HG02763 (cell line): ENCODE measurements around the gene CELF4.

ENCODE experiments used
- ATAC-seq: cut with Tn5 transposase; IDR thresholded peaks from one replicate; pipeline ENCODE4 v1.9.1; 2021; ENCODE audit warnings: mild to moderate bottlenecking, moderate library complexity; ENCODE audit not compliant: unreplicated experiment

Gene CELF4

DNA sequence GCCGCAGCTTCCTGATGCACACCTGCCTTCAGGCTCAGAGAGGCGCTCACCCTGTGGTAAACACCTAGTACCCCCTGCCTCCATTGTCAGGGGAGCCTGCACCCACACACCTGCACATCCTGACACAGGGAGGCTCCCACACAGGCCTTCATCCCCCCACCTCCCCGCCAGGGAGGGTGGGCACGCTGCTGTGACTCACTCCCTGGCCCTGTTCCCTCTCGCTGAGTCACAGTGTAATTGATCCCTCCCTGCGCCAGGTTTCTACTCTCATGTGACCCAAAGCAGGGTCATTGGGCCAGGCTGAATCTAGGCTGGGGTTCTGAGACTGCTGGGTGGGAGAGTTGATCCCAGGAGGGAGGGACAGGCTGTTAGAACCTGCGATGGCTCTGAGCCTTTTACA, 8.5 kb upstream of the CELF4 start:
- ATAC-seq = no peak

DNA sequence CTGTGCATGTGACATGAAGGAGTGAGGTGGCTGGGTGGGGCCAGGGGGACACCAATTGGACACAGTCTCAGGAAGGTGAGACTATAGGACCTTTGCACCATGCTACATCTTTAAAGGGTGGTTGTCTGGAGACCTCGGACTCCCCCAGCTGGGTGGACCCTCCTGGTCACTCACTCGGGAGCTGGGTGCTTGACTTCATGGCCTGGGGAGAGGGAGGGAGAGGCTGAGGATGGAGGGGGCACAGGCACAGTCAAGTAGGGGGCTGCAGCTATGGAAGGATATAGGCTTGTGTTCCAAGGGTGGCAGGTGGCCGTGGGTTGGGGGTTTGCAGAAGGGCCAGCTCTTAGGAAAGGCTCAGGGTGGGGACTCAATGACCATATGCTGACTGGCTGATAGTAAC, 7.1 kb upstream of the CELF4 start:
- ATAC-seq = no peak

- no peak for ATAC-seq
Observed at GRCh38 chr18:37571266-37571665, 5.7 kb upstream of the CELF4 start.

GRCh38 chr18:37570336-37570930, 4.8 kb upstream of the CELF4 start:
- ATAC-seq = no peak

DNA sequence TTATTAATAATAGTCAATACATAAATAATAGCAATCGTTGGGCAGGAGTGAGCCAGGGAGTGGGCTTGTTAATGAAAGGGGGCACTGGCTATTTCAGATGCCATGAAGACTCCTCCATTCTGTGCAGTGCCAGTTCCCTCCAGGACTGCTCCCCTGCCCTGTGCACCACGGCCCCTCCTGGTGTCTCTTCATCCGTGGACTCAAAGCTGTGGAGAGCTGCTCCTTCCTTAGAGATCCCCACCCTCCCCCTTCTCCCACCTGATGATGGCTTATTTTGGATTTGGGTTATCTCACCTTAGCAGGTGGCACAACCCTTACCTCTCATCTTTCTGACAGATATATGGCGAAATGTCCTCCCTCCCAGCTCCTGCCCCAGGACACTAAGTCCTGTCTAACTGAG, 3.1 kb upstream of the CELF4 start:
- ATAC-seq = no peak

DNA sequence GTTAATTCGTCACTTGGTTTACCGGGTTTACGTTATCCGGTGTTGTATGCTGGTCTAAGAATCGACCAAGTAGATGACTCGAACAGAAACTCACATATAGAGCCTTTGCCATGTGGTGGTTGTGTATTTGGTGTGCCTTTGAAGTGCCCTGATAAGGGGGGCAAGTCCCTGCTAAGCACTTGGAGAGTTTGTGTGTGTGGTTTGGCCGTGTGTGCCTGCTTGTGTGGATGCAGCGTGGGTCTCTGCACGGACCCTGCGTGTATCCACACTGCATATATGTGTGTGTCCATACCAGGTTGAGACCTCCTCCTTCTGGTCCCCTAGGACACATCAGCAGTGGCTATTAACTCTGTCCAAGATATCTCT, 2.4 kb upstream of the CELF4 start:
- ATAC-seq = no peak

- no peak for ATAC-seq
Observed at GRCh38 chr18:37567061-37567993, 1.7 kb upstream of the CELF4 start.

DNA sequence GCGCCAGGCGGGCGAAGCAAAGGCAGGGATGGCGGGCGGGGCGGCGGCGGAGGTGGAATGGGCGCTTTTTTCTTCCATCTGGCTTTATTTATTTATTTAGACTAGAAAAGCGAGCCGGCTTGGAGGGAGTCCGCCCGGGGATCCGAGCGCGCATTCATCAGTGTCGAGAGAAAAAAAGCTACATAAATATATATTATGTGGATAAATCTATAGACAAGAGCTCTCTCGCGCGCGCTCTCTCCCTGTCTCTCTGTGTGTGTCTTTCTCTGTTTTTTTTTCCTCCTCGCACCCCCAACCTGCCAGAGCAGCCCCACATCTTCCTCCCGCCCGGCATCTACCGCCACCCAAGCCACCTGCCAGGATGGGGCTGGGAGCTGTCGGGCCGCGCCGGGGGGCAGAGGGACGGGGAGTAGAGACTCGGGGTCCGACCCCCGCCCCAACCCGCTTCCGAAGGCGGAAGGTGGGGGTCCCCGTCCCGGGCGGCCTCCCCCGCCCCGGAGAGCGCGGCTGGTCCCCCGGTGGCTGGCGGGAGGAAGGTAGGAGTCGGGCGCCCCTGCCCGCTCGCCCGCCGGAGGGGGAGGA, 972 bp upstream of the CELF4 start:
- ATAC-seq = no peak

DNA sequence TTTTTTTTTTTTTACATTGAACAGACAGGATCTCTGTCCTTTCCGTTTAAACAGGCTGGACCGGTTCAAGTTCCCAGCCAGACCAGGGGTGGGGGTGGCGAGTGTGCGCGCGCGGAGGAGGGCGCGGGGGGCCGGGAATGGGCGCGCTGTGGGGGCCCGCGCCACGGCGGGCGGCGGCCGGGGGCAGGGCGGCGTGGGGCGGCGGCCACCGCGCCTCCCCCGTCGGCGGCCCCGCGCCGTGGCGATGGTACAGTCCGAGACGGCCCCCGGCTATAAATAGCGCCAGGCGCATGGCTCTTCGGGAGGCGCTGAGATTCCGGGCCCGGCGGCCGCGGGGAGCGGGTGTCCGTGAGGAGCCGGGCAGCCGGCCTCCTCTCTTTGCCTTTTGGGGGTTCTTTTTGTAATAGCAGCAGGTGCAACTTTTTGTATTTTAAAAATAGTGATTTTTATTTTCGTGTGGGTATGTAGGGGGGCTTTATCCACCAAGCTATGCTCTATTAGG, 430 bp upstream of the CELF4 start:
- ATAC-seq = no peak

DNA sequence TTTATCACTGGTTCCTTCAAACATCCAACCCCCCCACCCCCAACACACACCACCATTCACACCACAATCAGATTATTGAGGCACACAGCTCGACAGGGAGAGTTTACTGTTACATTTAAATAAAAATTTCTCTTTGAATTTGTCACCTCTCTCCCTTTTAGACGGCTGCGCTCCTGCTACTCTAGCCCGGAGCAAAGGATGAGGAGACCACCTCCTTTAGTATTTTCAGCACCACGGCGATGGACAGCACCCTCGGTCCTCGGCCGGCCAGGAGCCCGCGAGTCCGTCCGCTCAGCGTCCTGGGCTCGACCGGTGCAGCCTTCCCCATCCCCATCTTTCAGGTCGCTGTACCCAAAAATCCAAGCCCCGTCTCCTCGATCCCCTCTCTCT, 892 bp downstream of the CELF4 start:
- no peak for ATAC-seq

DNA sequence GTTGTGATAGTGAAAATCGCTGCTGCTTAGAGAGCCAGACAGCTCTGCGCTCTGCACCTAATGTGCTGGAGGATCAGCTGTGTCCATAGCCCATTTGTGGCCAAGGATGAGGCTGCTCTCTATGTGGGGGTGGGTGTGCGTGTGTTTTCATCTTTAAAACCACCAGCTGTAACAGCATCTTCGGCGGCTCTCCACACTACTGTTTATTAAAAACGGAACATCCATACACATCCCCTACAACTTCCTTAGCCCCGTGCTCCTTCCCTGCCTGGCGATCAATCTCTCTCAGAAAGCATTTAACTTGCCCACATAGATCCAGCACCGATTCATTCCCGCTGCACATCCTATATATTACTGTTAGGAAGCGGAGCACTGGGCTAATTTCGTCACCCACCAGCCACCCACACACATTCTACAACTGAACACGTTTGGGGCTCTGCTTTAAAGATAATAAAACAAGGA, 1.6 kb downstream of the CELF4 start:
- ATAC-seq = no peak

DNA sequence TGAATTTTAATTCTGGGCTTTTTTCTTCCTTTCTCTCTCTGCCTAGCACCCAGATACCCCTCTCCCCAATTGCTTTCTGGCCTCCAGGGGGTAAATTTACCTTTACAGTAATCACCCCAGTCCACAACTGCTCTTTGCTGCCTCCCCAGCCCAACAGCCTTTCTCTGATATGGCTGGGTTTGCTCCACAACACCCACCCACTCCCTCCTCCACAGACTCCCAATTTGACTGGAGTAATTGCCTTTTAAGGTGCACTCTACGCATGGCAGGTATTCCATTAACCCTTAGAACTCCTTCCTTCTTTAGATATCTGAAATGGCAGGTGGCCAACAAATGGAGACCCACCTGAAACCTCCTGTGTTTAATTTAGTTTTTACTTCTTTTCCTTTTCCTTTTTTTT, 3.6 kb downstream of the CELF4 start:
- no peak for ATAC-seq

DNA sequence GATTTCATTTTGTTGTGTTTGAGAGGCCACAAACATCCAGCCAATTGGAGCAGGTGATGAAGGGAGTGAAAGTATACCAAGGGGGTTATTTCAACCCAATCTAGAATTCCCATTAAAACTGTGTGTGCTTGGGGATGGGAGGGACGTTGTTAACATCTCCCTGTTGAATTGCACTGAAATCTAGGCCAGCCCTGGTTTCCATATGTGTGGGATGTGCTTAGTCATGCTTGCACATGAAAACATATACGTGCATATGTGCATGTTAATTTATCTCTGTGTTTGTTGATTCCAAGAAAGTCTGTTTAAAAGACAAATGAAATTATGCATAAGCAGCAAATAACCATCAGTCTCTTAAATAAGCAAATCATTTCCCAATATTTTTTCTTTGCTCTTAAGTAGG, 5.6 kb downstream of the CELF4 start:
- ATAC-seq = no peak

DNA sequence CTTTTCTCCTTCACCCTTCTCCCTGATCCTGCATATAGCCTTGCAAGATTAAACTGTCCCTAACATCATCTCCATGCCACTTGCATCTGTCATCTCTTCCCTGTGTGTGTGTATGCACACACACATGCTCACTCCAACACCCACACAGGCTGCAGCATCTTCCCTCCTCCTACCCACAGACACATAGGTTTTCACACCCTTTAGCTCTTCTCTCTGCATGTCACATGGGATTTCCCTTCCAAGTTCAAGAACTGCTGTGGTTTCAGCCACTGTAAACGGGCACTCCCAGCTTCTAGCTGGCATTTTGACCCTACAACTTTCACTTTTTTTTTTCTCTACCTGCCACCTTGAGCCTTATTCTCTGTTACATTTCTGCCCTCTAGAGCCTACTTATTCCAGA, 6.4 kb downstream of the CELF4 start:
- no peak for ATAC-seq

DNA sequence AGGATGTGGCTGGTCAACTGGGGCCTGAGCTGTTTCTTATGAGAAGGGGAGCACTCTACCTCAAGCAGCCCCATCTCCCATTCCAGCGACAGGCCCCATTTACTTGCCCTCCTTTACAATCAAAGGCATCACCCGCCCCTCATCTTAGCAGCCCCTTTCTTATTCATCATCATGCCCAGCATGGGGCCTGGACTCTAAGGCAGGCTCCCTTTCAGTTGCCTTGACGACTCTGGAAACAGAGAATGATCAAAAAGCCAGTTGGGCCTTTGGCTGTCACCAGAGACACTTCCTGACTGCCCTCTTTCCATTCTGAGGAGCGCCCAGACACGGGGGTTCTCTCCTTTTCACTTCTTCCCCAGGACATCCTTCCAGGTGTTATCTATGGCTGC, 11.2 kb downstream of the CELF4 start:
- no peak for ATAC-seq

- no peak for ATAC-seq
Observed at GRCh38 chr18:37553633-37554398, 11.8 kb downstream of the CELF4 start.

GRCh38 chr18:37552286-37552685, 13.3 kb downstream of the CELF4 start:
- ATAC-seq = no peak

- no peak for ATAC-seq
Observed at GRCh38 chr18:37551846-37552245, 13.8 kb downstream of the CELF4 start.

DNA sequence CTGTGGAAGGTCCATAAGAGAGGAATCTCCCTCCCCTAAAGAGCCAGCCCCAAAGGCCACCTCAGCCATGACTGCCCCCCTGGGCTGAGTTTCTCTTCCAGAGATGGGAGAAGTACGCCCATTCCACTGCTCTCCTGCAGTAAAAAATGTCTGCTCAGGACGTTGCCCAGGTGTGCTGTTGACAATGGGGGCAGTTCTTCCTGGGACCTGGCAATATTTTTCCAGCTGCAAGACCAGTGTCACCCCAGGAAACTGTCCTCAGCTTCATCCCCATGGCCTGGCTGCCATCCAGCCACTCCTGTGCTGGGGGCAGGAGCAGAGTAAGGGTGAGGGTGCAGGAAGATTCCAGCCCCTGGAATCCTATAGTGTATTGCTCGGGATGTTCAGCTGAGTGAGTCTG, 14.3 kb downstream of the CELF4 start:
- no peak for ATAC-seq

DNA sequence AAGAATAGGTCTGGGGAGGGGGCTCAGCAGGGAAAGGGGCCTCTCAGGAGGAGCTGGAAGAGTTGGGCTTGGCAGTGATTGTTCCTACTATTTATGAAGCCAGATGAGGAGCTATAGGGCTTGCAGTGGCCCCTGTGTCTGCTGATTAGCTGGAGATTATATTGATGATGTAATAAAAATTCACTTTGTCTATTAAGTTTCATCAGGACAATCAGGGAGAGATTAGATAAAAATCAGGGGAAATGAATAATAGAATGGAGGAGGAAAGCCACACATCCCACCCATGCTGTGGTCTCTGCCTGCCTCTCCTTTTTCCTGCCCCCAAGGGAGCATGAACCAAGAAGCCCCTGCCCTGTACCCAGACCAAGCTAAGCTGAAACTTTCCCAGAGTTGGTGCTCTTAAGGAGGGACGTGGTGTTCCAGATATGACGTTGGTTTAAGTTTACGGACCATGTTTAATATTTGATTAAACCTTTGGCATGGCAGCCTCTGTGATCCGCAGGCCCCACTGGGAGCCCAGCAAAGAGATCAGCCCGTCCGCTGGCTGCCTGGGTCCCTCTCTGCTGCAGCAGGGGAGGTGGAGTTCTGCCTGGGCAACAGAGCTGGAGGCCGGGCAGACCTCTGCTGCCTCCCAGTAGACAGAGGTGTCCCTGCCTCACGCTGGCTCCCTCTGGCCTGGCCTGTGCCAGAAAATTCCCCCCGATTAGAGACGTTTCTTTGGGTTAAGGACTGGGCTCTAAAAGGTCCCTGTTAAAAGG, 15.3 kb downstream of the CELF4 start:
- no peak for ATAC-seq
